HepG2 (cell line): ENCODE data around the gene TBRG4. TPM values are rescaled to one million over a fixed set of nuclear protein-coding genes. Genes with fewer than 3 reads are reported as not detected.
A peak's percentile ranks its signal among the peaks of the same experiment; 100 is the strongest.

ENCODE experiments used
- CEBPB ChIP-seq: IDR thresholded peaks from 2 replicates; pipeline ENCODE4 v1.6.1; 2011; ENCODE audit warnings: low read depth, low read length, improper control_type of control experiment, borderline replicate concordance
- EEA1 ChIP-seq: sonication (generic); formaldehyde crosslinking; IDR thresholded peaks from 2 replicates; pipeline ENCODE4 v1.5.1; 2020; ENCODE audit warnings: mild to moderate bottlenecking, missing genetic modification reagents, borderline replicate concordance
- EHMT2 ChIP-seq: fragments of 200-600 bp; sonication (generic); IDR thresholded peaks from 2 replicates; pipeline ENCODE4 v1.7.0; 2017; ENCODE audit warnings: antibody characterized with exemption, low read depth, low read length, borderline replicate concordance
- ETS1 ChIP-seq: sonication (generic); formaldehyde crosslinking; IDR thresholded peaks from 2 replicates; pipeline ENCODE4 v1.4.0; 2020; ENCODE audit warnings: missing genetic modification reagents
- HNF1A ChIP-seq, 2 experiments: sonication (generic) in 1 of 2; formaldehyde crosslinking in 1 of 2; IDR thresholded peaks; 2 replicates each; pipeline versions ENCODE4 v1.4.0 to v1.6.1; 2016 to 2020; ENCODE audit warnings: borderline replicate concordance in 1 of 2, low read depth in 1 of 2, mild to moderate bottlenecking in 1 of 2, missing genetic modification reagents in 1 of 2
- KLF13 ChIP-seq: sonication (generic); formaldehyde crosslinking; IDR thresholded peaks from 2 replicates; pipeline ENCODE4 v1.4.0; 2020; ENCODE audit warnings: mild to moderate bottlenecking, missing genetic modification reagents
- KMT2B ChIP-seq: IDR thresholded peaks from 2 replicates; pipeline ENCODE4 v1.6.1; 2016; ENCODE audit warnings: missing genetic modification reagents, missing compliant biosample characterization
- POGZ ChIP-seq: sonication (generic); formaldehyde crosslinking; IDR thresholded peaks from 2 replicates; pipeline ENCODE4 v1.4.0; 2020; ENCODE audit warnings: mild to moderate bottlenecking, missing genetic modification reagents
- SKIL ChIP-seq: sonication (generic); formaldehyde crosslinking; IDR thresholded peaks from 2 replicates; pipeline ENCODE4 v1.8.0; 2022; ENCODE audit warnings: missing genetic modification reagents, mild to moderate bottlenecking, moderate library complexity, borderline replicate concordance
- SNAPC5 ChIP-seq: sonication (generic); formaldehyde crosslinking; IDR thresholded peaks from 2 replicates; pipeline ENCODE4 v1.8.1; 2023; ENCODE audit warnings: mild to moderate bottlenecking, missing genetic modification reagents, borderline replicate concordance
- UBTF ChIP-seq: sonication (generic); formaldehyde crosslinking; IDR thresholded peaks from 2 replicates; pipeline ENCODE4 v1.4.0; 2020; ENCODE audit warnings: mild to moderate bottlenecking, missing genetic modification reagents
- ZNF274 ChIP-seq: sonication (generic); formaldehyde crosslinking; IDR thresholded peaks from 2 replicates; pipeline ENCODE4 v1.5.1; 2020; ENCODE audit warnings: mild to moderate bottlenecking, missing genetic modification reagents
- ZNF547 ChIP-seq: sonication (generic); formaldehyde crosslinking; IDR thresholded peaks from 2 replicates; pipeline ENCODE4 v1.5.1; 2020; ENCODE audit warnings: mild to moderate bottlenecking, missing genetic modification reagents
- ZNF678 ChIP-seq: sonication (generic); formaldehyde crosslinking; IDR thresholded peaks from 2 replicates; pipeline ENCODE4 v1.4.0; 2020; ENCODE audit warnings: mild to moderate bottlenecking, missing genetic modification reagents
- ZNF850 ChIP-seq: sonication (generic); formaldehyde crosslinking; conservative IDR thresholded peaks from 2 replicates; pipeline ENCODE4 v1.9.0; 2021; ENCODE audit warnings: mild to moderate bottlenecking, missing genetic modification reagents
- ZSCAN21 ChIP-seq: sonication (generic); formaldehyde crosslinking; IDR thresholded peaks from 2 replicates; pipeline ENCODE4 v1.8.0; 2022; ENCODE audit warnings: mild to moderate bottlenecking, missing genetic modification reagents, moderate library complexity, borderline replicate concordance
- polyA plus RNA-seq, 8 experiments: library from polyadenylated mRNA; depleted of rRNA in 3 of 8; stranded (reverse) in 7 of 8; unstranded in 1 of 8; fragments of >200 nt; fragmentation: Illumina TruSeq in 4 of 8; extraction: Trizol in 4 of 8; gene quantifications; 2 replicates each; pipeline versions ENCODE4 v1.2.1 to v1.2.3, GENCODE V29; 2011 to 2016; ENCODE audit warnings: low read depth in 4 of 8, missing spikeins in 1 of 8, mixed read lengths in 1 of 8; ENCODE audit not compliant: insufficient read depth in 1 of 8
- total RNA-seq, 5 experiments: library from RNA; depleted of rRNA; stranded (reverse); fragments of >200 nt; fragmentation: Illumina TruSeq; extraction: Trizol; gene quantifications; 2 replicates each; pipeline ENCODE4 v1.2.3, GENCODE V29; 2016; ENCODE audit warnings: low read depth in 1 of 5

TBRG4 gene
- total and polyA plus RNA-seq, 2 of the 13 experiments (the other 11 are each of a cell fraction or from before 2014, with no cell fraction given) = 87.8 to 107 TPM

GRCh38 chr7:45111298-45112223 is at the start of gene TBRG4 (continued):
- TF ChIP-seq HNF1A (IDR thresholded peaks at IDR 0.05; ENCODE audit: low read depth) = peak; percentile 14
- peak; percentile 86 for TF ChIP-seq HNF1A (CRISPR knock-in tag; IDR thresholded peaks at IDR 0.05; ENCODE audit: borderline replicate concordance)
- peak; percentile 62; the same call in 1 of the 2 replicates for TF ChIP-seq EHMT2
- no peak for TF ChIP-seq SNAPC5 (CRISPR knock-in tag)
- peak; percentile 82 for TF ChIP-seq ZNF274 (CRISPR knock-in tag)
- TF ChIP-seq ETS1 = peak; percentile 51; the same call in 1 of the 2 replicates
- peak; percentile 72 for TF ChIP-seq SKIL (CRISPR knock-in tag)
- peak; percentile 93 for TF ChIP-seq ZSCAN21 (CRISPR knock-in tag)
- TF ChIP-seq KMT2B (CRISPR knock-in tag) = peak; percentile 92
- TF ChIP-seq CEBPB = no peak
- TF ChIP-seq POGZ (CRISPR knock-in tag) = peak; percentile 97
- peak; percentile 93 for TF ChIP-seq ZNF547
- peak; percentile 93 for TF ChIP-seq UBTF (CRISPR knock-in tag)
- TF ChIP-seq KLF13 (CRISPR knock-in tag) = peak; percentile 76; the same call in 1 of the 2 replicates
- peak; percentile 90 for TF ChIP-seq EEA1 (CRISPR knock-in tag)
- peak; percentile 79; the same call in 1 of the 2 replicates for TF ChIP-seq ZNF678 (CRISPR knock-in tag)
- TF ChIP-seq ZNF850 (CRISPR knock-in tag) = no peak
